Activated CD4-positive, alpha-beta T cell treated with anti-CD3 and anti-CD28 coated beads, Interleukin-2, amount 10 ng/mL, durations not matched to agents 7 days and 5 days (primary cell): Measurements from ENCODE around the gene PRDM11. TPM values are rescaled to one million over a fixed set of nuclear protein-coding genes. Genes with fewer than 3 reads are reported as not detected.
"Not testable (repeated sequence)": the region's sequence is repeated elsewhere in the genome, so short reads cannot be mapped to it uniquely, and the experiment has no call there.

ENCODE experiments used
- CTCF ChIA-PET: fragments of 350-600 bp; sonication (Branson Sonifier 250); formaldehyde crosslinking; loops from one replicate; lab custom pipeline; 2021; ENCODE audit warnings: antibody characterized with exemption; lab: Charles Lee
- POLR2A ChIA-PET: fragments of 350-600 bp; sonication (Branson Sonifier 250); formaldehyde crosslinking; loops from one replicate; lab custom pipeline; 2021; ENCODE audit warnings: antibody characterized with exemption; lab: Charles Lee
- DNase-seq: peaks from one replicate; pipeline ENCODE4 v3.0.0-alpha.2; 2020
- H3K27ac Mint-ChIP-seq: one replicate; pipeline ENCODE4 v1.8.0; 2021; ENCODE audit warnings: mild to moderate bottlenecking, moderate library complexity, mixed read lengths
- H3K27me3 Mint-ChIP-seq: one replicate; pipeline ENCODE4 v1.8.0; 2021; ENCODE audit warnings: mixed read lengths
- H3K36me3 Mint-ChIP-seq: one replicate; pipeline ENCODE4 v1.8.0; 2021; ENCODE audit warnings: low read depth, mixed read lengths
- H3K4me1 Mint-ChIP-seq: one replicate; pipeline ENCODE4 v1.8.0; 2021; ENCODE audit warnings: mixed read lengths
- H3K4me3 Mint-ChIP-seq: one replicate; pipeline ENCODE4 v1.8.0; 2021; ENCODE audit warnings: mild to moderate bottlenecking, moderate library complexity, mixed read lengths
- H3K9me3 Mint-ChIP-seq: one replicate; pipeline ENCODE4 v1.8.0; 2021; ENCODE audit warnings: mixed read lengths
- total RNA-seq, 2 experiments: library from RNA; stranded (reverse); gene quantifications; one replicate each; pipeline ENCODE4 v1.2.3, GENCODE V29; 2021

PRDM11 gene
- total RNA-seq, 2 experiments from 2014 or later, result 1.6 to 1.7 TPM

DNA sequence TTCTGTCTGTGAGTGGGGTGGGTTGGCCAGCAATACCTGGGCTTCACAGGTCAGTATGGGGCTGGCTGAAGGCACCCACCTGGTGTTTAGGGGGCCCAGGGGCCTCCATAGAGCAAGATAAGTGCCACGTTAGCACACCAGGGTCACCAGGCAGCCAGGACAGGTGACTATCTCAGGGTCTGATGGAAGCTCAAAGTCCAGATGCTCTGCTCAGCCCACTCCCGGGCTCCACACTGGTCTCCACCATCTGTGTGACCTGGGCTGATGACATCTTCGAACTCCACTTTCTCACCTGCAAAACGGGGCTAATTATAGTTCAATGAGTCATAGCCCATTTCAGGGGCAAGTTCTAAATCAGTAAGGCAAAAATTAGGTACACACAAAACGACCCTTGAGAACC lies 39.4 kb upstream of the PRDM11 start:
- H3K36me3 Mint-ChIP-seq, result no peaks in the 10 kb centered on the region
- no peak overlapping the region for H3K27ac Mint-ChIP-seq
- no peaks in the 10 kb centered on the region for H3K27me3 Mint-ChIP-seq
- POLR2A ChIA-PET, result no interaction called here
- CTCF ChIA-PET, result interaction anchor here (17.9 kb wide), 1 partner anchor 170 kb away, joined by 441 read pairs; no protein-coding TSS in a partner anchor
- H3K9me3 Mint-ChIP-seq, result no peaks in the 10 kb centered on the region
- peaks cover 11% of the 10 kb centered on the region for H3K4me1 Mint-ChIP-seq
- H3K4me3 Mint-ChIP-seq, result no peak overlapping the region
- no peak for DNase-seq

- Mint-ChIP-seq H3K4me3 (no peak overlapping the region), H3K27me3 (peaks cover 9% of the 10 kb centered on the region), H3K27ac (no peak overlapping the region), H3K36me3 (no peaks in the 10 kb centered on the region), H3K4me1 (no peaks in the 10 kb centered on the region), H3K9me3 (no peaks in the 10 kb centered on the region)
- POLR2A ChIA-PET, result no interaction called here
- CTCF ChIA-PET, result interaction anchor here (2.1 to 17.9 kb wide), 2 partner anchors 171 to 231 kb away, joined by 4 to 441 read pairs; no protein-coding TSS in a partner anchor
- DNase-seq, result no peak
These were observed 38.1 kb upstream of the PRDM11 start for GRCh38 chr11:45108070-45109064.

DNA sequence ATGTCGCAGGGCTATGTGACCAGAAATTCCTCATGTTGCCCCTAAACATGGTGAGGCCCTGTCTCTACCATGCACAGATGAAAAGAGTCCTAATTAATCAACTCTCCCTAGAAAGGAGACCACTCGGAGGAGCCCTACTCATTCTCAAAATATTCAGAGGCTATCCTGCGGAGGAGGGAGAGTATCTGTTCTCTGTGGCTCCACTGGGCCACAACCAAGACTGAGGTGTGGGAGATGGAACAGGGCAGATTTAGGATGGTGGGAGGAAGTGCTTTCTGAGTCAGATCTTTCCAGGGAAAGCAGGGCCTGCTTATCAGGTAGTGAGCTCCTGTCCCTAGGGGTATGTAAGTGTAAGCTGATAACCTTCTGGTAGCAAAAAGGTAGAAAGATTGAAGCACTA lies 37.0 kb upstream of the PRDM11 start:
- Mint-ChIP-seq H3K27me3 (peaks cover 15% of the 10 kb centered on the region), H3K36me3 (no peaks in the 10 kb centered on the region), H3K27ac (no peak overlapping the region), H3K4me3 (no peak overlapping the region), H3K4me1 (no peaks in the 10 kb centered on the region), H3K9me3 (no peaks in the 10 kb centered on the region)
- POLR2A ChIA-PET, result no interaction called here
- DNase-seq, result no peak
- CTCF ChIA-PET, result interaction anchor here (1.3 to 17.9 kb wide), 5 partner anchors 33 to 230 kb away, joined by 3 to 441 read pairs (median 6); no protein-coding TSS in a partner anchor

GRCh38 chr11:45110562-45110961 lies 35.9 kb upstream of the PRDM11 start:
- Mint-ChIP-seq H3K27me3 (peaks cover 21% of the 10 kb centered on the region), H3K4me3 (no peak overlapping the region), H3K27ac (no peak overlapping the region), H3K9me3 (no peaks in the 10 kb centered on the region), H3K4me1 (no peaks in the 10 kb centered on the region), H3K36me3 (no peaks in the 10 kb centered on the region)
- POLR2A ChIA-PET, result no interaction called here
- peak; percentile 60 for DNase-seq
- CTCF ChIA-PET, result interaction anchor here (0.7 to 17.9 kb wide), 10 partner anchors 13 to 313 kb away, joined by 3 to 441 read pairs (median 6); no protein-coding TSS in a partner anchor

GRCh38 chr11:45113807-45114206 lies 32.6 kb upstream of the PRDM11 start:
- Mint-ChIP-seq H3K27me3 (peaks cover 32% of the 10 kb centered on the region), H3K9me3 (no peaks in the 10 kb centered on the region), H3K4me1 (no peaks in the 10 kb centered on the region), H3K27ac (no peak overlapping the region), H3K4me3 (no peak overlapping the region), H3K36me3 (no peaks in the 10 kb centered on the region)
- POLR2A ChIA-PET, result no interaction called here
- no peak for DNase-seq
- CTCF ChIA-PET, result no interaction called here

DNA sequence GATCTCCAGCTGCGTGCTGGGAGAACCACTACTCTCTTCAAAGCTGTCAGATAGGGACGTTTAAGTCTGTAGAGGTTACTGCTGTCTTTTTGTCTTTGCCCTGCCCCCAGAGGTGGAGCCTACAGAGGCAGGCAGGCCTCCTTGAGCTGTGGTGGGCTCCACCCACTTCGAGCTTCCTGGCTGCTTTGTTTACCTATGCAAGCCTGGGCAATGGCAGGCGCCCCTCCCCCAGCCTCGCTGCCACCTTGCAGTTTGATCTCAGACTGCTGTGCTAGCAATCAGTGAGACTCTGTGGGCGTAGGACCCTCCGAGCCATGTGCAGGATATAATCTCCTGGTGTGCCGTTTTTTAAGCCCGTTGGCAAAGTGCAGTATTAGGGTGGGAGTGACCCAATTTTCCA lies 18.6 kb upstream of the PRDM11 start:
- CTCF ChIA-PET, H3K4me3 Mint-ChIP-seq: not testable (repeated sequence)

GRCh38 chr11:45133878-45134277 lies 12.6 kb upstream of the PRDM11 start:
- H3K36me3 Mint-ChIP-seq, result no peaks in the 10 kb centered on the region
- no peaks in the 10 kb centered on the region for H3K4me1 Mint-ChIP-seq
- H3K9me3 Mint-ChIP-seq, result peaks cover 5% of the 10 kb centered on the region
- no peak for DNase-seq
- POLR2A ChIA-PET, result no interaction called here
- CTCF ChIA-PET, result no interaction called here
- no peak overlapping the region for H3K27ac Mint-ChIP-seq
- H3K4me3 Mint-ChIP-seq, result no peak overlapping the region
- peaks cover 49% of the 10 kb centered on the region for H3K27me3 Mint-ChIP-seq

More for the DNA sequence above, 18.6 kb upstream of the PRDM11 start:
- H3K4me1 Mint-ChIP-seq, DNase-seq, H3K27ac Mint-ChIP-seq, H3K36me3 Mint-ChIP-seq, H3K9me3 Mint-ChIP-seq, POLR2A ChIA-PET: not testable (repeated sequence)
- peaks cover 35% of the 10 kb centered on the region for H3K27me3 Mint-ChIP-seq

DNA sequence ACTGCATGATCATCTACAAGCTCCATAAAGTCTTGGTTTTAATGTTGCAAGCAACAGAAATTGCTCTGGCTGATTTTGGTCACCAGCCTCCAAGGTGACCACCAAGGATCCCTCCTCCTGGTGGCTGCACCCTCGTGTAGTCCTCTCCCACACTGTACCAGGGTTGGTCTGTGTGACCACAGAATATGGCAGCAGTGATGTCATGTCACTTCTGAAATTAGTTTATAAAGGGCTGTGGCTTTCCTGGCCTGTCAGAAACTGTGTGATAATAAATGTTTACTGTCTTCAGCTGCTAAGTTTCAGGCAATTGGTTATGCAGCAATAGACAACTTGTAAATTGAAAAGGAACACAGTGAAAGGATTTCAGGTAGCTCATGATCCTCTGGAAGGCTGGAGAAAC lies 5.3 kb upstream of the PRDM11 start:
- DNase-seq, result no peak
- Mint-ChIP-seq H3K9me3 (no peaks in the 10 kb centered on the region), H3K27me3 (peaks cover 51% of the 10 kb centered on the region), H3K27ac (no peak overlapping the region), H3K4me3 (no peak overlapping the region), H3K36me3 (no peaks in the 10 kb centered on the region), H3K4me1 (peaks cover 18% of the 10 kb centered on the region)
- ChIA-PET POLR2A (no interaction called here), CTCF (interaction anchor here (1.2 to 2.7 kb wide), 2 partner anchors 9 to 31 kb away, joined by 5 to 6 read pairs; no protein-coding TSS in a partner anchor)

DNA sequence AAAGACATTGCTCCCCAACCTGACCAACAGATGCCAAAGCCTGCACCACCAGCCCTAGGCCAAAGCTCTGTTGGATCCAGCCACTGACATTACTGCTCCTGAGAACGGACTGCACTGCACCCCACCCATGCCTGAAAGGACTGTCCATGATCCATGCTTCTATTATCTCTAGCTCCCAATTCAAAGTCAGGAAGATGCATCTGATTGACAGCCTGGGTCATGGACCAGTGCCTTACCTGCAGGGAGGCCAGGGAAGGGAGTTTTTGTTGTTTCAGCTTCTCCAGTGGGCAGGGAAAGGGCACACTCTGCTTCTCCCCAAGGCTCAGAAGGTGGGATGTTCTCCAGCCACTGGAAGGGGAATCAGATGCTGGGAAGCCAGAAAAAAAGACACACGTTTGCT lies 4.8 kb upstream of the PRDM11 start:
- no peaks in the 10 kb centered on the region for H3K36me3 Mint-ChIP-seq
- DNase-seq, result no peak
- ChIA-PET POLR2A (no interaction called here), CTCF (interaction anchor here (1.1 to 2.7 kb wide), 3 partner anchors 9 to 215 kb away, joined by 3 to 6 read pairs (median 5); no protein-coding TSS in a partner anchor)
- H3K4me3 Mint-ChIP-seq, result no peak overlapping the region
- H3K27me3 Mint-ChIP-seq, result peaks cover 51% of the 10 kb centered on the region
- no peaks in the 10 kb centered on the region for H3K9me3 Mint-ChIP-seq
- H3K27ac Mint-ChIP-seq, result no peak overlapping the region
- peaks cover 20% of the 10 kb centered on the region for H3K4me1 Mint-ChIP-seq

DNA sequence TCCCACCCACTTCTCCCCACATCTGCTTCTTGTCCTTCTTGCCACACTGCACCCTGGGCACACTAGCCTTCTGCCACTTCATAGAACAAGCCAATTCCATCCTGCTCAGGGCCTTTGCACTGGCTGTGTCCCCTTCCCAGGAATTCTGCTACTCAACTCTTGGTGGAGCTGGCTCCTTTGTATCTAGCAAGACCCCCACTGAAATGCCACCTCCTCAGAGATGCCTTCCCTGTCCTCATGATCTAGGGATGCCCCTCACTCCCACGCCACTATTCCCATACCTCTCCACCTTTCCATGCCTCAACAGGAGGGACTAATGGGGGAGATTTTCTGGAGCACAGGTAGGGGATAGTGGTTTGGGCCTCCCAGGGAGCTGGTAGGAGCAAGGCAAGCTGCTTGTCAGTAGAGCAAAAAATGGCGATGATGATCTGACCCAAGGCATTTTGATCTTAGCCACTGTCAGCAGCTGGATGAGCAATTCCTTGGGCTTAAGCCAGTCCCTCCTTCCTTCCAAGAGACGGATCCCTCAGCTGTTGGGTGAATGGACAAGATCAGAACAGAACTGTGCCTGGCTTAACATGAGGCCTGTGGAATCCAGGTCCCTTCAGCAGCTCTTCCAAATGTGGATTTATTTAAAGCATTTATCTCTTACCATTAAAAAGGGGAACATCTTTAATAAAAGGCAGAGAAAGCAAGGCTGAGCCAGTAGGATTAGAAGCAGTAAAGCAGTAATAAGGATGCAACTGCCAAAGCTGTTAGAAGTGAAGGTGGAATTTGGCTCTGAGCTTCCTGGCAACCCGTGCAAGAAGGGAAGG lies 4.0 kb upstream of the PRDM11 start:
- CTCF ChIA-PET, result interaction anchor here (0.6 to 2.7 kb wide), 3 partner anchors 32 to 215 kb away, joined by 3 to 6 read pairs (median 3); no protein-coding TSS in a partner anchor
- Mint-ChIP-seq H3K4me3 (no peak overlapping the region), H3K9me3 (no peaks in the 10 kb centered on the region), H3K4me1 (peaks cover 20% of the 10 kb centered on the region), H3K27me3 (peaks cover 51% of the 10 kb centered on the region), H3K36me3 (no peaks in the 10 kb centered on the region), H3K27ac (no peak overlapping the region)
- no peak for DNase-seq
- POLR2A ChIA-PET, result no interaction called here

DNA sequence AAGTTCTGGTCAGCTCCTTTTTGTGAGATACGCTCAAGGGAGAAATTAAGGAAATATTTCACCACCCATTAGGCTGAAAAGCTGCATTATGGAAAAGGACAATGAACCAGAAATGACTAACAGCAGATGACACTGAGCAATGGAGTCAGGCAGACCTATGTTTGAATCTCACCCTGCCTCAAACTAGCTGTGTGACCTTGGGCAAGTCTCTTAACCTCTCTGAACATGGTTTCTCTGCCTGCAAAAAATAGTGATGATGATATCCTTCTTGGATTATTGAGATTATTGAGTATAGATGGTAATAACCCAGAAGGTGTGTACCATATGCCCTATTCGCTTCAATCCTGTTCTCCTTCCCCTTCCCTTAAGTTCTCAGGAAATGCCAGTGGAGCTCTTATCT lies 2.9 kb upstream of the PRDM11 start:
- Mint-ChIP-seq H3K4me1 (peaks cover 25% of the 10 kb centered on the region), H3K9me3 (no peaks in the 10 kb centered on the region), H3K36me3 (no peaks in the 10 kb centered on the region), H3K4me3 (no peak overlapping the region), H3K27me3 (peaks cover 49% of the 10 kb centered on the region), H3K27ac (no peak overlapping the region)
- DNase-seq, result no peak
- POLR2A ChIA-PET, result no interaction called here
- CTCF ChIA-PET, result interaction anchor here (1.0 to 2.7 kb wide), 2 partner anchors 20 to 33 kb away, joined by 3 to 6 read pairs; no protein-coding TSS in a partner anchor
